K562 treated with DMSO at 1 percent for 4 hours (cell line): Measurements from ENCODE around the gene IDUA. TPM values are rescaled to one million over a fixed set of nuclear protein-coding genes. Genes with fewer than 3 reads are reported as not detected.

Experiments used
- total RNA-seq: library from RNA; unstranded; fragments of 300-600 nt; gene quantifications from 2 replicates; pipeline ENCODE4 v1.2.3, GENCODE V29; 2022; ENCODE audit not compliant: insufficient read depth

The IDUA gene
- total RNA-seq: 14.3 and 17.2 TPM in 2 replicates

DNA sequence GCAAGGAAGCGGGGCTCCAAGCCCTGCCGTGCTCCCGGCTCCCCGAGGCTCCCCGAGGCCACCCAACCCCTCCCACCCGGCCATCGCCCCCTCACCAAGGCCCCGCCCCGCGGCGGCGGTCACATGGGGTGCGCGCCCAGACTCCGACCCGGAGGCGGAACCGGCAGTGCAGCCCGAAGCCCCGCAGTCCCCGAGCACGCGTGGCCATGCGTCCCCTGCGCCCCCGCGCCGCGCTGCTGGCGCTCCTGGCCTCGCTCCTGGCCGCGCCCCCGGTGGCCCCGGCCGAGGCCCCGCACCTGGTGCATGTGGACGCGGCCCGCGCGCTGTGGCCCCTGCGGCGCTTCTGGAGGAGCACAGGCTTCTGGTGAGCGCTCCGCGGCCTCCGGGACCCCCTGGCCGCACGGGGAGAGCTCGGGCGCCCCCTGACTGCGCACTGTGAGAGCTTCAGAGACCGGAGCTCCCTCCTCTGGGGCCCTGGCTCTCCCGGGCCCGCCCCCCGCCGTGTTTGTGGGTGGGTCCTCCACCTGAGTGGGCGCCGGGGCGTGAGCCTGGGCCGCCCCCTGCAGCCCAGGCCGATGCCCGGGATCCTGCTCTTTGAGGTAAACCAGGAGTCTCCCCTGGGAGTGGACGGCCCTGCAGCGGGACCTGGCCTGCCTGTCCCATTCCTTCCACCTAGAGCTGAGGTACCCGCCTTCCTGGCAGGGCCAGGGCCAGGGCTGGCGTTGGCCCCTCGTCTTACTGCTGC is at the start of gene IDUA:
TSS of gene IDUA (plus strand) at position 166 of the 745 bp plus-strand sequence. CDS start at position 207, 41 bp downstream.

DNA sequence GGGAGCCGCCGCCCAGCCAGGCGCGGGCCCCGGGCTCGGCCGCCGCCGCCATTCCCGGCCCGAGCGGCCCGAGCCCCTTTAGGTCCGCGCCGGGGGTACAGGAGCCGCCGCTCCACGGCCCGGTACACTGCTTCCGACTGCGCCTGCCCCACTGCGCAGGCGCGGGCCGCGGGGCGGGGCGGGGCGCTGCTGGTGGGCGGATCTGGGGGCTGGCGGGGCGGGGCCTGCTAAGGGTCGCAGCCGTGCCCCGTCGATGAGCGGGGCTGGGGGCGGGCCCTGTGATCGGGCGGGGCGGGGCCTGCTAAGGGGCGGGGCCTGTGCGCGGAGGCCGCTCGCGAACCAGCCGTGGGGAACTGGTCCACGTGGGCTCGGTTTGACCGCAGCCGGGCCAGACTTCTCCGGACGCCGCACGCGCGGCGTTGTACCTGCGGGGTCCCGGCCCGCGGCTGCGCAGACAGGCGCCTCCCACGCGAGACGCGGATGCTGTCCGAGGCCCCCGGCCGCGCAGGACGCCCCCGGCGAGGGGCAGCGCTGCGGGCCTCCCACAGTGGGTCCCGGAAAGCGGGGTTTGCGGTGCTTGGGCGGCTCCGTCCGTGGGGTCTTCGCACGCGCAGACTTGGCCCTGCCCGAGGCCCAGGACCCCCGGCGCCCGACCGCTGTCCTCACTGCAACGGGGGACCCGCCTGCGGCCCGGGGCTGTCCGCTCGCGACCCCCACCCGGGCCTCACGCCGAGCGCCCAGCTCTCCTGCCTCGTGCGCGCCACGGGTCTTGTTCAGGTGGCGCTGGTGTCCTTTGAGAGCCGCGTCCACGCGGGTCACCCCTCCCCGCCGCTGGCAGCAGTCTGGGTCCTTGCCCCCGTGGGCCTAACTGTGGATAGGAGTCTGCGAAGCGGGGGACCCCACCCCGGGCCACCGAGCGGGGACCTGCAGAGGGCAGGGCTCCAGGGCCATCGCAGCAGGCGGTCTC is 13.1 kb upstream of the IDUA start, which contains the start of gene DGKQ:
TSS of gene DGKQ (minus strand) at position 139 of the 967 bp plus-strand sequence. CDS start at position 52, 87 bp downstream.

DNA sequence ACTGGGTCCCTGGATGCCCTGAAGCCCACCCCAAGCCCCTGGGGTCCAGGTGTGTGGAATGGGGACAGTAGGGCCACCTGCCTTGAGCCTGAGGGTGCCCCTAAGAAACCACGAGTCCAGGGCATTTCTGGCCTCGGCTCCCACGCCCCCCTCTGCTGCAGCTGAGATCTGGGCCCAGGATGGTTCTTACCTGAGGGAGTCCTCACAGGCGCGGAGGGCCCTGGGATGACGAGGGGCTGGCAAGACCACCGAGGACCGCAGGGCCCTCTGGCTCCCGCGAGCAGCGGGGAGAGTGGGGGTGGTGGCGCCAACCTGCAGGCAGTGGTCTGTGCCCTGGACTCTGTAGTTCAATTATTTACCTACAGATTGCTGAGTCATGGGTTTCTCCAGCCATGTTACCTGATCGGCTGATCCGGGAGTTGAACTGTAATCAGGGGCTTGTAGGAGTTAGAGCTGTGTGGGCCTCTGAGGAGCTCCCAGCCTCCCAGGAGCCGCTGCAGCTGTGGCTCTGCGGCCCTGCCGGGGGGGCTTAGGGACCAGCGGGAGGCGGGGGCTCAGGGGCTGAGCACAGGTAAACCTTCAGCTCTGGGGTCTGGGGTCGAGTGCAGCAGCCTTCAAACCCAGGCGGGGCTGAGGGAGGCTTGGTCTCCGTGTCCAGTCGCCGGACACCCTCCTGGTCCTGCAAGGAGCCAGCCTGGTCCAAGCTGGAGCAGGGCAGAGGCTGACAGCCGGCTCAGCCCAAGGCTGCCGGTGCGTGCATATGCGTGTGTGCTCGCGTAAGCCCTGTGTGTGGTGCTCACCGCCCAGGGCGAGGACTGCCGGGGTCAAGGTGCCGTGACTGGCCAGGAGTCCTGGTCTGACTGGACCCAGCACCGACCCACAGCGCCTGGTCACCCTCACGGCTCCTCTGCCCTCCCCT is 6.5 kb downstream of the IDUA start, which contains the start of gene SLC26A1:
TSS of gene SLC26A1 (minus strand) at position 294 of the 919 bp plus-strand sequence. CDS start 1,701 bp downstream, outside the sequence.

DNA sequence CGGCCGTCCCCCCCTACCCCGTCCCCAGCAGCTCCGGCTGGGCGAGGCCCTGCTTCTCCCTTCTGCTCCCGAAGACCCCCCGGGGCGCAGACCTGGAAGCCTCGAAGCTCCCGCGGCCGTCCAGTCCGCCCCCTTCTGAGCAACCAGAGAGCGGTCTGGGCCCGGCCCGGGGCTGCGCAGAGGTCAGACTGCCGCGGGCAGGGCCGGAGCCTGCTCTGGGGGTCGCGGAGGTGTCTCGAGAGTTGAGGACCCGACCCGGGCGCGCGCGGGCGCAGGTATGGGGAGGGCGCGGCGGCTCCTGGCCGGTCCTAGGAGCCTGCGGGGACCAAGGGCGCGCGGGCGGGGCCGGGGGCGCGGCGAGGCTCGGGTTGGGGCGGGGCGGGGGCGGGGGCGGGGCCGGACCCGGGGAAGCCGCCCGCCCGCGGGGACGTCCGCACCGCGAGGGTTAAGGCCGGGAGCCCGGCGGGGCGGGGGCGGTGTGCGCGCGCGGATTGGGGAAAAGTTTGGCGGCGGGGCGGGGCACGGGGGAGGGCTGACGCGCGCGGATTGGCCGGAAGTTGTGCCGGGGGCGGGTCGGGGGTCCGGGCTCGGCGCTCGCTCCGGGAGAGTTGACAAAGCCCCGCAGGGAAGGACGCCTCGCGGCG is 24.3 kb downstream of the IDUA start, which contains the start of gene FGFRL1:
TSS of gene FGFRL1 (plus strand) at position 605 of the 644 bp plus-strand sequence. CDS start 860 bp downstream, outside the sequence.

Other genes with a start within 250 kb of the IDUA start
- not detected in 2 replicates for gene CPLX1, start 160.9 kb upstream of the IDUA start, total RNA-seq
- gene GAK, start 54.7 kb upstream of the IDUA start, total RNA-seq: 74.2 and 102 TPM in 2 replicates
- 49.5 and 50.5 TPM in 2 replicates for gene TMEM175, start 54.6 kb upstream of the IDUA start, total RNA-seq
- 18.2 and 25.6 TPM in 2 replicates for gene DGKQ, start 13.5 kb upstream of the IDUA start, total RNA-seq
- gene SLC26A1, start 6.4 kb downstream of the IDUA start, total RNA-seq: 4.9 and 5.0 TPM in 2 replicates
- gene FGFRL1, start 24.6 kb downstream of the IDUA start, total RNA-seq: 30.2 and 30.9 TPM in 2 replicates
- not detected in 2 replicates for gene RNF212, start 126.5 kb downstream of the IDUA start, total RNA-seq
- gene SPON2, start 185.5 kb downstream of the IDUA start, total RNA-seq: 1.3 and 1.8 TPM in 2 replicates